HepG2 (cell line): ENCODE results near the gene ZNF618. TPM values are rescaled to one million over a fixed set of nuclear protein-coding genes. Genes with fewer than 3 reads are reported as not detected.

Experiments
- ATAC-seq: fragments of 200-7000 bp; cut with Tn5 transposase; 3 replicates; pipeline ENCODE4 v1.9.1; 2020; ENCODE audit warnings: mild to moderate bottlenecking, moderate library complexity
- BruUV-seq: library from RNA; stranded (reverse); fragments of 400-500 nt; replicated peaks from 2 replicates; lab custom pipeline; 2021; lab: Mats Ljungman, UMichigan
- CTCF ChIA-PET: fragments of 300-600 bp; formaldehyde crosslinking; extraction: SDS; loops from one replicate; lab custom pipeline; 2021; ENCODE audit warnings: low total read pairs, inconsistent platforms, low intra/inter-chr PET ratio; lab: Yijun Ruan, JAX
- POLR2A ChIA-PET: fragments of 350-600 bp; sonication (Branson Sonifier 250); formaldehyde crosslinking; loops from one replicate; lab custom pipeline; 2020; ENCODE audit warnings: antibody characterized with exemption, inconsistent platforms; lab: Yijun Ruan, JAX
- DNase-seq: peaks from one replicate; pipeline ENCODE4 v3.0.0-alpha.2; 2015; ENCODE audit warnings: low spot score
- FAIRE-seq: peaks from 3 replicates; lab custom pipeline; 2011; peaks lifted over from hg19 to GRCh38; lab: Jason Lieb, UNC
- H2AFZ ChIP-seq: one replicate; pipeline ENCODE4 v1.6.1; 2011; ENCODE audit warnings: low read length, inconsistent platforms
- H3K27ac ChIP-seq: fragments of 300-600 bp; 3 replicates; pipeline ENCODE4 v1.8.0; 2011; ENCODE audit warnings: mixed run types, mild to moderate bottlenecking, mixed read lengths, low read length, inconsistent platforms; ENCODE audit not compliant: insufficient read depth; ENCODE audit errors: extremely low read length
- H3K27me3 ChIP-seq, 2 experiments: fragments of 200-600 bp in 1 of 2; 2 replicates in 1 of 2; 3 replicates in 1 of 2; pipeline versions ENCODE4 v1.6.0 to v1.8.0; 2011; ENCODE audit warnings: low read length in 2 of 2, mild to moderate bottlenecking in 2 of 2, moderate library complexity in 2 of 2, inconsistent platforms in 1 of 2; ENCODE audit not compliant: insufficient read depth in 2 of 2, control insufficient read depth in 1 of 2
- H3K36me3 ChIP-seq, 2 experiments: fragments of 200-600 bp in 1 of 2; replicated peaks in 1 of 2; 2 replicates in 1 of 2; 3 replicates in 1 of 2; pipeline versions ENCODE4 v1.5.1 to v1.8.0; 2011; ENCODE audit warnings: low read length in 2 of 2, inconsistent platforms in 1 of 2; ENCODE audit not compliant: insufficient read depth in 2 of 2, control insufficient read depth in 1 of 2
- H3K4me1 ChIP-seq: 2 replicates; pipeline ENCODE4 v1.5.1; 2012; ENCODE audit warnings: low read length, inconsistent platforms; ENCODE audit not compliant: insufficient read depth
- H3K4me2 ChIP-seq: 2 replicates; pipeline ENCODE4 v1.6.0; 2011; ENCODE audit warnings: low read depth, low read length, inconsistent platforms
- H3K4me3 ChIP-seq, 3 experiments: fragments of 200-600 bp in 1 of 3; sonication (generic), shearing (Covaris generic) in 1 of 3; replicated peaks in 1 of 3; 2 replicates each; pipeline ENCODE4 v1.5.1; 2011 to 2016; ENCODE audit warnings: low read length in 3 of 3, inconsistent platforms in 2 of 3, low read depth in 2 of 3, mild to moderate bottlenecking in 2 of 3, control low read depth in 1 of 3, mixed read lengths in 1 of 3; ENCODE audit not compliant: insufficient read depth in 1 of 3
- H3K79me2 ChIP-seq: one replicate; pipeline ENCODE4 v1.6.1; 2011; ENCODE audit warnings: low read length, inconsistent platforms; ENCODE audit not compliant: insufficient read depth
- H3K9ac ChIP-seq: 2 replicates; pipeline ENCODE4 v1.6.0; 2011; ENCODE audit warnings: mild to moderate bottlenecking, low read depth, low read length, inconsistent platforms; ENCODE audit not compliant: insufficient read depth
- H3K9me3 ChIP-seq: 2 replicates; pipeline ENCODE4 v1.5.1; 2012; ENCODE audit warnings: mild to moderate bottlenecking, low read length
- H4K20me1 ChIP-seq: 2 replicates; pipeline ENCODE4 v1.6.0; 2011; ENCODE audit warnings: inconsistent platforms, mild to moderate bottlenecking, low read length, moderate library complexity; ENCODE audit not compliant: insufficient read depth
- ATF5 ChIP-seq: sonication (generic); formaldehyde crosslinking; IDR thresholded peaks from 2 replicates; pipeline ENCODE4 v1.4.0; 2020; ENCODE audit warnings: mild to moderate bottlenecking, low read depth, missing genetic modification reagents
- ATF7 ChIP-seq, 2 experiments: fragments of 450-650 bp in 1 of 2; sonication (generic) in 1 of 2; formaldehyde crosslinking in 1 of 2; IDR thresholded peaks; 2 replicates each; pipeline versions ENCODE4 v1.4.0 to v1.6.1; 2016 to 2020; ENCODE audit warnings: antibody characterized with exemption in 1 of 2, mild to moderate bottlenecking in 1 of 2, missing genetic modification reagents in 1 of 2
- CBX1 ChIP-seq: IDR thresholded peaks from one replicate; pipeline ENCODE4 v1.6.1; 2016; ENCODE audit warnings: antibody characterized with exemption, low read depth
- ELF1 ChIP-seq: sonication (generic); formaldehyde crosslinking; IDR thresholded peaks from 2 replicates; pipeline ENCODE4 v1.4.0; 2020; ENCODE audit warnings: missing genetic modification reagents
- ZFX ChIP-seq: sonication (generic); formaldehyde crosslinking; IDR thresholded peaks from 2 replicates; pipeline ENCODE4 v1.4.0; 2020; ENCODE audit warnings: mild to moderate bottlenecking, low read depth, missing genetic modification reagents, moderate library complexity
- ZMAT5 ChIP-seq: sonication (generic); formaldehyde crosslinking; IDR thresholded peaks from 2 replicates; pipeline ENCODE4 v1.5.0; 2020; ENCODE audit warnings: mild to moderate bottlenecking, low read depth, missing genetic modification reagents, borderline replicate concordance
- ZNF644 ChIP-seq: IDR thresholded peaks from 2 replicates; pipeline ENCODE4 v1.6.1; 2016; ENCODE audit warnings: low read depth
- ZSCAN9 ChIP-seq: IDR thresholded peaks from 2 replicates; pipeline ENCODE4 v1.6.1; 2016; ENCODE audit warnings: borderline replicate concordance
- WGBS: methylation state at CpG from one replicate; pipeline ENCODE4 v1.1.6; 2017; ENCODE audit warnings: low lambda C conversion rate; 5-methylcytosine and 5-hydroxymethylcytosine counted together
- in situ Hi-C: cut with HindIII; loops from 2 replicates; pipeline ENCODE4 v1.10.0; 2017; ENCODE audit warnings: low pct_unique_long_range_greater_than_20kb; ENCODE audit not compliant: extremely low pct_ligation_motif_present
- intact Hi-C: fragments of 100-400 bp; cut with micrococcal nuclease; formaldehyde crosslinking; loops from one replicate; pipeline ENCODE4 v1.10.0; 2022; ENCODE audit not compliant: unreplicated experiment
- polyA plus RNA-seq, 8 experiments: library from polyadenylated mRNA; depleted of rRNA in 3 of 8; stranded (reverse) in 7 of 8; unstranded in 1 of 8; fragments of >200 nt; fragmentation: Illumina TruSeq in 4 of 8; extraction: Trizol in 4 of 8; gene quantifications; 2 replicates each; pipeline versions ENCODE4 v1.2.1 to v1.2.3, GENCODE V29; 2011 to 2016; ENCODE audit warnings: low read depth in 4 of 8, missing spikeins in 1 of 8, mixed read lengths in 1 of 8; ENCODE audit not compliant: insufficient read depth in 1 of 8
- total RNA-seq, 5 experiments: library from RNA; depleted of rRNA; stranded (reverse); fragments of >200 nt; fragmentation: Illumina TruSeq; extraction: Trizol; gene quantifications; 2 replicates each; pipeline ENCODE4 v1.2.3, GENCODE V29; 2016; ENCODE audit warnings: low read depth in 1 of 5

The ZNF618 gene
- total and polyA plus RNA-seq, 2 of the 13 experiments (the other 11 are each of a cell fraction or from before 2014, with no cell fraction given), result 0.07 TPM

DNA sequence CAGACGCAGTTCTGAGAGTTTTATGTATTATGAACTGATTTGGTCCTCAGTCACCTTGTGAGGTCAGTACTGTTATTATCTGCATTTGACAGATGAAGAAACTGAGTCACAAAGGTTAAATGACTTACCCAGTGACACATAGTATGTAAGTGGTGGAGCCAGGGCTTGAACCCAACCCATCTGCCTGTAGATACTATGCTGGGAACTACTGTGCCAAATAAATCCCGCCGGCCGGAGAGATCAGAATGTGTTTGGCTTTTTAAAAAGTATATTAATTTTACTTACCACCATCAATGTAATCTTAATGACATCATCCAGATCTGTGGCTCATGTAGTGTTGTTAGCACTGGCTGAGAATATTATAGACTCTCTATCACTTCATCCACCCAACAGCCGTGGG, 80.8 kb downstream of the ZNF618 start:
- no peaks in the 10 kb centered on the region for H3K9me3 ChIP-seq
- H3K36me3 ChIP-seq, result no peaks in the 10 kb centered on the region
- DNase-seq, result no peak
- H4K20me1 ChIP-seq, result no peaks in the 10 kb centered on the region
- POLR2A ChIA-PET, result no interaction called here
- H3K27me3 ChIP-seq, result no peaks in the 10 kb centered on the region
- TF ChIP-seq ZNF644, result no peak
- TF ChIP-seq ATF7 (IDR thresholded peaks at IDR 0.05), result peak; percentile 53; the same call in 1 of the 2 replicates
- no peak for TF ChIP-seq ATF7 (CRISPR knock-in tag; IDR thresholded peaks at IDR 0.05)
- TF ChIP-seq, all 625 proteins: peak for 1
- in situ Hi-C loops, result no loop called here
- H3K4me2 ChIP-seq, result no peak overlapping the region
- FAIRE-seq (no peak), ATAC-seq (no peak)
- H3K27ac ChIP-seq, result no peak overlapping the region
- BruUV-seq, result no TSS peak
- H3K79me2 ChIP-seq, result no peaks in the 10 kb centered on the region
- intact Hi-C loops, result no loop called here
- no peak overlapping the region for H3K9ac ChIP-seq
- H3K4me3 ChIP-seq, result no peak overlapping the region
- no peak overlapping the region for H2AFZ ChIP-seq
- CTCF ChIA-PET, result no interaction called here
- 79% methylated on average over 5 of the region's 5 CpGs for WGBS
- H3K4me1 ChIP-seq, result no peaks in the 10 kb centered on the region

- no peak overlapping the region for H3K4me2 ChIP-seq
- intact Hi-C loops, result no loop called here
- 37% methylated on average over 3 of the region's 4 CpGs for WGBS
Observed at GRCh38 chr9:113957351-113957750, 81.2 kb downstream of the ZNF618 start.

More at GRCh38 chr9:113957351-113957750, 81.2 kb downstream of the ZNF618 start:
- no peak overlapping the region for H2AFZ ChIP-seq
- TF ChIP-seq ZMAT5, result no peak
- TF ChIP-seq ZSCAN9 (CRISPR knock-in tag), result no peak
- no peak for TF ChIP-seq ELF1 (CRISPR knock-in tag)
- no peak for TF ChIP-seq ZFX
- no peak for TF ChIP-seq CBX1
- TF ChIP-seq ATF5, result no peak
- H3K9ac ChIP-seq, result no peak overlapping the region
- CTCF ChIA-PET, result no interaction called here
- no peaks in the 10 kb centered on the region for H3K36me3 ChIP-seq
- no peaks in the 10 kb centered on the region for H3K27me3 ChIP-seq
- in situ Hi-C loops, result no loop called here
- no peak overlapping the region for H3K4me3 ChIP-seq
- H4K20me1 ChIP-seq, result no peaks in the 10 kb centered on the region
- FAIRE-seq (no peak), DNase-seq (no peak), ATAC-seq (no peak)
- BruUV-seq, result no TSS peak
- H3K79me2 ChIP-seq, result no peaks in the 10 kb centered on the region
- H3K4me1 ChIP-seq, result no peaks in the 10 kb centered on the region
- POLR2A ChIA-PET, result no interaction called here
- no peaks in the 10 kb centered on the region for H3K9me3 ChIP-seq
- H3K27ac ChIP-seq, result no peak overlapping the region
